NB4 (cell line): ENCODE measurements around the gene FMN1.

Experiments used
- DNase-seq: peaks from one replicate; pipeline ENCODE4 v3.0.0; 2010; ENCODE audit warnings: low read depth
- H3K4me3 ChIP-seq: one replicate; pipeline ENCODE4 v1.5.1; 2011; ENCODE audit warnings: mild to moderate bottlenecking, low read depth, low read length, moderate library complexity
- MYC ChIP-seq: IDR thresholded peaks from 2 replicates; pipeline ENCODE4 v1.6.1; 2011; ENCODE audit warnings: low read depth, low read length
- POLR2A ChIP-seq: IDR thresholded peaks from 2 replicates; pipeline ENCODE4 v1.6.1; 2011; ENCODE audit warnings: mild to moderate bottlenecking; ENCODE audit not compliant: insufficient read length; ENCODE audit errors: extremely low read depth
- TF ChIP-seq, protein P1 (sequence below): IDR thresholded peaks from 2 replicates; pipeline ENCODE4 v1.6.1; 2011; ENCODE audit warnings: low read depth, low read length
- TF ChIP-seq, protein P2 (sequence below): IDR thresholded peaks from one replicate; pipeline ENCODE4 v1.5.1; 2012; ENCODE audit warnings: low read depth, low read length

Gene FMN1

DNA sequence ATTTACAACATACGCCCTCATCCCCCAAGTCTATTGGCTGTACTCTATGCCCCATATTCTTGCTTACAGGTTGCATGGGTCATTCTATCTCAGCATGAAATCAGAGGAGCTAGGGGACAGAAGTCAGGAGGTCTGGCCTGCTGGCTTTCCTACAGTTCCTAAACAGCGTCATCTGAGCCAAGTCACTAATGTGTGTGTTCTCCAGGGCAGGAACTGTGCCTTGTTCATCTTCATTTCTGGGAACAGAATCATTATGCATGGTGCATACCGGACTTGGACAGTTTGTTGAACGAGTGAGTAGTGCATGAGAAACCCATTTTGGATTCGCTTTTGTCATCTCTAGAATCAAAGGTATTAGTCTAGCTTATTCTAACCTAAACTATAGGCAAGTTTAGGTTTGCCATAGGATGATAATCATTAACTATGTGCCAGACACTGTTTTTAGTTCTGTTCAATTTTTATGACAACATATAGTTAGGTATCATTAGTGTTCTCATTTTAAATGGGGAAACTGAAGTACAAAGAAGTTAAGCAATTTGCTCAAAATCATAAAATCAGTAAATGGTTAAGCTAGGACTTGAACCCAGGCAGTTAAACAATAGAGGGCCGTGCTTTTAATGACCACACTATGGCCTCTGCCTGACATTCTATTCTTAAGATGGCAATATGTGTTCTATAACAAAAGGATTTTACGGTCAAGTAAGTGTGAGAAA lies 105.2 kb downstream of the FMN1 start:
- no peak for DNase-seq
- H3K4me3 ChIP-seq, result no peak overlapping the region
- TF ChIP-seq, protein P1, sequence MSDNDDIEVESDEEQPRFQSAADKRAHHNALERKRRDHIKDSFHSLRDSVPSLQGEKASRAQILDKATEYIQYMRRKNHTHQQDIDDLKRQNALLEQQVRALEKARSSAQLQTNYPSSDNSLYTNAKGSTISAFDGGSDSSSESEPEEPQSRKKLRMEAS, result no peak
- TF ChIP-seq, protein P2, sequence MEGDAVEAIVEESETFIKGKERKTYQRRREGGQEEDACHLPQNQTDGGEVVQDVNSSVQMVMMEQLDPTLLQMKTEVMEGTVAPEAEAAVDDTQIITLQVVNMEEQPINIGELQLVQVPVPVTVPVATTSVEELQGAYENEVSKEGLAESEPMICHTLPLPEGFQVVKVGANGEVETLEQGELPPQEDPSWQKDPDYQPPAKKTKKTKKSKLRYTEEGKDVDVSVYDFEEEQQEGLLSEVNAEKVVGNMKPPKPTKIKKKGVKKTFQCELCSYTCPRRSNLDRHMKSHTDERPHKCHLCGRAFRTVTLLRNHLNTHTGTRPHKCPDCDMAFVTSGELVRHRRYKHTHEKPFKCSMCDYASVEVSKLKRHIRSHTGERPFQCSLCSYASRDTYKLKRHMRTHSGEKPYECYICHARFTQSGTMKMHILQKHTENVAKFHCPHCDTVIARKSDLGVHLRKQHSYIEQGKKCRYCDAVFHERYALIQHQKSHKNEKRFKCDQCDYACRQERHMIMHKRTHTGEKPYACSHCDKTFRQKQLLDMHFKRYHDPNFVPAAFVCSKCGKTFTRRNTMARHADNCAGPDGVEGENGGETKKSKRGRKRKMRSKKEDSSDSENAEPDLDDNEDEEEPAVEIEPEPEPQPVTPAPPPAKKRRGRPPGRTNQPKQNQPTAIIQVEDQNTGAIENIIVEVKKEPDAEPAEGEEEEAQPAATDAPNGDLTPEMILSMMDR, result no peak
- TF ChIP-seq MYC, result no peak
- no peak for TF ChIP-seq POLR2A

DNA sequence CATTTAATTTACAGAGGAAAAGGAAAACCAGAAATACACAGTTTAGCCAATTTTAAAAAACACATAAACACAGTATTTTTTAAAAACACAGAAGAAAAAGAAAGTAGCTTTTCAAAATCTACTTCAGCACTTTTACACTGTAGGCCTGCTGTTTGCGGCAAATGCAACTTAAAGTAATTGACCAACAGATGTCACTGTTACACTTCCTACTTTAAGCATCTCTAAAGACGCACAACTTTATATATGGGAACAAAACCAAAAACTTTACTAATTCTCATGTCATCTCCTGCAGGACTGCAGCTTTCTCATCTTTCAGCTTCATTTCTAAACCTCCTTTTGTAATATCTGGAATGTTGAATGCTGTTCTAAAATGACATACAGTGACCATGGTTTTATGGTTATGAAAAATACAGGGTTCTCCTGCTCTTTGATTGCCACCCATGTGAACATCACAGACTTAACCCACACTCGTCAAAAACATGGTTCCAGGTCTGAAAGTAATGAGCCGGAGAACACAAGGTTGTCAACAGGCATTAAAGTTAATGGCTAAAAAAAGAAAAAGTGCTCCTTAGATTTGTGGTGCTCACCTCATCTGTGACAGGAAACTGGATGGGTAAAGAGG lies 107.9 kb downstream of the FMN1 start:
- TF ChIP-seq, protein P1, result no peak
- TF ChIP-seq POLR2A, result no peak
- TF ChIP-seq, protein P2, result peak; percentile 33
- DNase-seq, result peak; percentile 57
- H3K4me3 ChIP-seq, result no peak overlapping the region

DNA sequence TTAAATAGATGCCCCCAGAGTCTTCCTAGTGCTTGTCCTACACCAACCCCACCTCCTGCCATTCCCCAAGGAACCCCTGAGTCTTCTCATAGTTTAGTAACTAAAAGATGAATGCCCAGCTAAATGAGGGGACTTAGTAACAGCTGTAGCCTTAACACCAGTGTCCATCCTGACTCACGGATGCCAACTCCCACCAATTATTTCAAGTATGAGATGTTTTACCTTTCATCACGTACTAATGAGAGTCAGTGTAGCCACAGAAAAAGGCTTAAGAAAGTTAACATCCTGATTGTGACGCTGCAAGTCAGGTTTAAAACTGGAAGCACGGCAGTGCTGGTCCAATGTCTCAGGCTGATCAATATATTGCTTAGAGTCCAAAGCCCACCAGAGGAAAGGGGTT lies 109.9 kb downstream of the FMN1 start:
- H3K4me3 ChIP-seq, result no peak overlapping the region
- DNase-seq, result no peak
- TF ChIP-seq MYC (no peak), POLR2A (no peak)
- TF ChIP-seq, protein P2, result no peak
- TF ChIP-seq, protein P1, result no peak

DNA sequence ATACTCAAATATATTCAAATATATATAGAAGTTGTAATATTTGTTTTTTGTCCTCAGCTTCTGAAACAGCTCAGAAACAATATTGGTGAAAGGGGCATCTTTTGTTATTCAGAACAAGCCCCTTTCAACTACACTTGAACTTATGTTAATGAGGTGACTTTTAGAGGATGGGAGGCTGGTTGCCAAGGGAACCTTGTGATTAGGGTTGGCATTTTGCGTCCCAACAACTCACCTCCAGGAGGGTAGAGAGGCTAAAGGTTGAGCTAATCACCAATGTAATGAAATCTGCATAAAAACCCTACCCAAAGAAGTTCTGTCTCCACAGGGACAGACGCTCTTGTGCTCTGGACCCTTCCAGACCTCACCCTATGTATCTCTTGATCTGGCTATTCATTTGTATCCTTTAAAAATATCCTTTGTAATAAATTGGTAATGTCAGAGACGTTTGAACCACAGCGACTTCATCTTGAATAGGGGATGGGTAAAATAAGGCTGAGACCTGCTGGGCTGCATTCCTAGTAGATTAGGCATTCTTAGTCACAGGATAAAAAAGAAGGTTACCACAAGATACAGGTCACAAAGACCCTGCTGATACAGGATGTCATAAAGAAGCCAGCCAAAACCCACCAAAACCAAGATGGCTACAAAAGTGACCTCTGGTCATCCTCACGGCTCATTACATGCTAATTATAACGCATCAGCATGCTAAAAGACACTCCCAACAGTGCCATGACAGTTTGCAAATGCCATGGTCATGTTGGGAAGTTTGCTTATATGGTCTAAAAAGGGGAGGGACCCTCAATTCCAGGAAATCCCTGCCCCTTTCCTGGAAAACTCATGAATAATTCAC lies 111.1 kb downstream of the FMN1 start:
- TF ChIP-seq, protein P2, result no peak
- TF ChIP-seq POLR2A, result no peak
- no peak for TF ChIP-seq MYC
- TF ChIP-seq, protein P1, result no peak
- no peak for DNase-seq
- no peak overlapping the region for H3K4me3 ChIP-seq

DNA sequence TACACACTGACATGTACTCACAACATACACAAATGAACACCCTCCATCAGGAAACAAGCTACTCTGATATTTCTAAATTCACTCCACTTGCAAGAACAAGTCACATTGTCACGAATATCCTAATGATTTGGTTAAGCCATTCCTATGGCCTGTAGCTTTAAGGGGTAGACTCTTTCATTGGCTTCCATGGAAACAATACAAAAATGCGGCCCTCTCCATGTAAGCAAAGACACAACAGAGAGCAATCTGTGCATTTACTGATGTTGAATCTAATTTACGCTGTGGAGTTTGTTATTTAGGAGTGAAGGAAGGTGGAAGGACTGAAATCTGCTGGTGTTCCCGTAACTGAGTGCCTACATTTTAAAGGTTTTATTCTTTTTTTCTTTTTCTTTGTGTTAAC lies 114.5 kb downstream of the FMN1 start:
- no peak for TF ChIP-seq POLR2A
- TF ChIP-seq, protein P1, result no peak
- TF ChIP-seq MYC, result no peak
- TF ChIP-seq, protein P2, result no peak
- H3K4me3 ChIP-seq, result no peak overlapping the region
- DNase-seq, result no peak
